Osteoblast (primary cell): Measurements from ENCODE around the gene IGLL5. TPM values are rescaled to one million over a fixed set of nuclear protein-coding genes. Genes with fewer than 3 reads are reported as not detected.
A peak's percentile ranks its signal among the peaks of the same experiment; 100 is the strongest.

Experiments used
- DNase-seq: peaks from one replicate; pipeline ENCODE4 v3.0.0; 2011; ENCODE audit warnings: low spot score, mixed read lengths; ENCODE audit not compliant: insufficient read length; ENCODE audit errors: missing footprints
- H2AFZ ChIP-seq: 2 replicates; pipeline ENCODE4 v1.6.0; 2011; ENCODE audit warnings: mild to moderate bottlenecking, low read length
- H3K27ac ChIP-seq: 2 replicates; pipeline ENCODE4 v1.5.1; 2011; ENCODE audit warnings: mild to moderate bottlenecking, low read depth, low read length, moderate library complexity
- H3K27me3 ChIP-seq: 2 replicates; pipeline ENCODE4 v1.6.0; 2012; ENCODE audit warnings: mild to moderate bottlenecking, control low read depth, inconsistent platforms, low read length, moderate library complexity; ENCODE audit not compliant: insufficient read depth
- H3K36me3 ChIP-seq: 2 replicates; pipeline ENCODE4 v1.5.1; 2011; ENCODE audit warnings: mild to moderate bottlenecking, low read length, control low read depth, moderate library complexity; ENCODE audit not compliant: insufficient read depth
- H3K4me1 ChIP-seq: 2 replicates; pipeline ENCODE4 v1.5.1; 2011; ENCODE audit warnings: mild to moderate bottlenecking, low read length, control low read depth, moderate library complexity; ENCODE audit not compliant: insufficient read depth
- H3K4me2 ChIP-seq: 2 replicates; pipeline ENCODE4 v1.6.0; 2011; ENCODE audit warnings: mild to moderate bottlenecking, low read length; ENCODE audit not compliant: insufficient read depth
- H3K4me3 ChIP-seq: fragments of 200-600 bp; sonication (generic); 3 replicates; pipeline ENCODE4 v1.5.1; 2012; ENCODE audit warnings: mild to moderate bottlenecking, low read length, inconsistent platforms; ENCODE audit not compliant: insufficient read depth
- H3K79me2 ChIP-seq: 2 replicates; pipeline ENCODE4 v1.6.0; 2012; ENCODE audit warnings: mild to moderate bottlenecking, low read length, control low read depth, inconsistent platforms; ENCODE audit not compliant: insufficient read depth
- H3K9me3 ChIP-seq: 2 replicates; pipeline ENCODE4 v1.5.1; 2011; ENCODE audit warnings: low read depth, low read length, control low read depth
- H4K20me1 ChIP-seq: 2 replicates; pipeline ENCODE4 v1.6.0; 2012; ENCODE audit warnings: mild to moderate bottlenecking, low read length, control low read depth; ENCODE audit not compliant: insufficient read depth
- total RNA-seq: library from RNA; depleted of rRNA; stranded (reverse); fragments of >200 nt; gene quantifications from 2 replicates; pipeline ENCODE4 v1.2.3, GENCODE V29; 2012
- TF ChIP-seq, protein P1 (sequence below): IDR thresholded peaks from 2 replicates; pipeline ENCODE4 v1.5.1; 2011; ENCODE audit warnings: mild to moderate bottlenecking, low read depth, low read length, moderate library complexity; ENCODE audit errors: extremely low read depth

Gene IGLL5
- total RNA-seq, 1 donor = not detected

DNA sequence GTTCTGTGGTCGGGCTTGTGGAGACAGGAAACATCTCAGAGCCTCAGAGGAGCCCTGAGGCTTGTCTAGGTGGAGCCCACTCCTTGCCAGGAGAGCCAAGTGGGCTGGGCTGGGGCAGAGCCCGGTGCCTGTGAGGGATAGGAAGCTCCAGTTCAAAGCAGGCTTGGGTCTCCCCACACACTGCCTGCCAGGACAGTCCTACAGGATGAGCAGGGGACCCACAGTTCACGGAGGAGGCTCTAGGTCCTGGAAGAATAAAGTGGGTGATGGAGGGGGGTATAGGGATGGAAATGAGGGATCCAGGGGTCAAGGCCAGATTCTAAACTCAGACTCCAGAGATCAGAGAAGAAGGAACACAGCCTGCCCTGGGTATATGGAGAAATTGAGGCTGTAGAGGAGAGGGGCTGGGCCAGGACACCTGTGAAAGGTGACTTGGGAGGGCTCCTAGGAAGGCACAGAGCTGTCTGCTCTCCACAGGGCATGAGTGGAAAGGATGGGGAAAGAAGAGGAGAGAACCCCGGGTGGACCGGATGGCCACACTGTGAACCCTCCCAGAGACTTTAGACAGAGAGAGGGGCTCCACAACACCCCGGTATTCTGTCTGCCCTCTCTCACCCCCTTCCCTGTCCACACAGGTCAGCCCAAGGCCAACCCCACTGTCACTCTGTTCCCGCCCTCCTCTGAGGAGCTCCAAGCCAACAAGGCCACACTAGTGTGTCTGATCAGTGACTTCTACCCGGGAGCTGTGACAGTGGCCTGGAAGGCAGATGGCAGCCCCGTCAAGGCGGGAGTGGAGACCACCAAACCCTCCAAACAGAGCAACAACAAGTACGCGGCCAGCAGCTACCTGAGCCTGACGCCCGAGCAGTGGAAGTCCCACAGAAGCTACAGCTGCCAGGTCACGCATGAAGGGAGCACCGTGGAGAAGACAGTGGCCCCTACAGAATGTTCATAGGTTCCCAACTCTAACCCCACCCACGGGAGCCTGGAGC is 7.4 kb downstream of the IGLL5 start:
- Histone ChIP-seq H3K27ac (no peak overlapping the region), H3K27me3 (peaks cover 6% of the 10 kb centered on the region), H3K9me3 (no peaks in the 10 kb centered on the region), H3K4me3 (no peak overlapping the region), H3K79me2 (no peaks in the 10 kb centered on the region), H3K4me1 (no peaks in the 10 kb centered on the region), H4K20me1 (no peaks in the 10 kb centered on the region), H3K4me2 (no peak overlapping the region), H2AFZ (no peak overlapping the region), H3K36me3 (no peaks in the 10 kb centered on the region)
- TF ChIP-seq, protein P1, sequence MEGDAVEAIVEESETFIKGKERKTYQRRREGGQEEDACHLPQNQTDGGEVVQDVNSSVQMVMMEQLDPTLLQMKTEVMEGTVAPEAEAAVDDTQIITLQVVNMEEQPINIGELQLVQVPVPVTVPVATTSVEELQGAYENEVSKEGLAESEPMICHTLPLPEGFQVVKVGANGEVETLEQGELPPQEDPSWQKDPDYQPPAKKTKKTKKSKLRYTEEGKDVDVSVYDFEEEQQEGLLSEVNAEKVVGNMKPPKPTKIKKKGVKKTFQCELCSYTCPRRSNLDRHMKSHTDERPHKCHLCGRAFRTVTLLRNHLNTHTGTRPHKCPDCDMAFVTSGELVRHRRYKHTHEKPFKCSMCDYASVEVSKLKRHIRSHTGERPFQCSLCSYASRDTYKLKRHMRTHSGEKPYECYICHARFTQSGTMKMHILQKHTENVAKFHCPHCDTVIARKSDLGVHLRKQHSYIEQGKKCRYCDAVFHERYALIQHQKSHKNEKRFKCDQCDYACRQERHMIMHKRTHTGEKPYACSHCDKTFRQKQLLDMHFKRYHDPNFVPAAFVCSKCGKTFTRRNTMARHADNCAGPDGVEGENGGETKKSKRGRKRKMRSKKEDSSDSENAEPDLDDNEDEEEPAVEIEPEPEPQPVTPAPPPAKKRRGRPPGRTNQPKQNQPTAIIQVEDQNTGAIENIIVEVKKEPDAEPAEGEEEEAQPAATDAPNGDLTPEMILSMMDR = no peak
- peak; percentile 27 for DNase-seq

DNA sequence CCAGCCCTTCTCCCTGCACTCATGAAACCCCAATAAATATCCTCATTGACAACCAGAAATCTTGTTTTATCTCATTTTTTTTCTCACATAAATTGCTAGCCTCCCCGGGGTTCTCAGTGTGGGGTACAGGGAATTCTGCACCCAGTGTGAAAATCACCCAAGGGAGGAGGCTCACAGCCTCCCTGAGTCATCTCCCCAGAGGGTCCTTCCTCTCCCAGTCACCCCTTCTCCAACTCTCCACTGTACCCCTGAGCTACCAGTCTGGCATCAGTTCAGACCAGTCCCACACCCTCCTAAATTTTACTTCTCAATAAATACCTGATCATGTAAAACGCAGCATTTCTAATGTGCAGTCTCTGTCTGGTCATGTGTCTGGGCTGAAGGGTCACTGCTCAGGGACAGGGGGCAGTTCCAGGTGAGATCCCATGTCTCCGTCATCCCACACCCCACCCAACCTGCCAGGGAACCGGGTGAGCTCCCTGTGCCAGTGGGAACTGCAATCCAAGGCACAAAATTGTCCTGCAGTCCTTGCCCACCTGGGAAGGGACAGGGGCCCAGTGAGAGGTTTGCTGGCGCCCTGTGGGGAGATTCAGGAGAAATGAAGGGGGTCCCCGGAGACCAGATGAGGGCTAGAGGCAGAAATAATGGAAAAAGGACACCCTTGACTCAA is 8.3 kb downstream of the IGLL5 start:
- H3K4me2 ChIP-seq = no peak overlapping the region

DNA sequence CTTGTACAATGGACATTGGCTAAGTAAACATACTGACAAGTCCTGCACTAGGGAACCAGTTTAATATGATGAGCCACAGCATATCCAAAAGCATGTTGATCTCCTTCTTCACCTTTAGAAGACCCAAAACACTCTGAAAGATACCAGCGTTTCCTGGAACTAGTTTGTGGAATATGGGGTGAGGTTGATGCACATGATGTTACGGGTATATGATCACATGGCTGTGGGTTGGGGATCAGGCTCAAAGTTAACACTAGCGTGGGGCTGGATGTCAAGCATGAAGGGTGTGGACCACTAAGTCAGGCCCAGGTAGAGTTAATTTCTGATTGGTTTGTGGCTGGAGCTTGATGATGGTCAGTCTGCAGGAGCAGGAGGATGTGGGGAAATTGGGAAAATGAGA is 9.0 kb downstream of the IGLL5 start:
- H4K20me1 ChIP-seq = no peaks in the 10 kb centered on the region
- no peaks in the 10 kb centered on the region for H3K9me3 ChIP-seq
- H3K79me2 ChIP-seq = no peaks in the 10 kb centered on the region
- TF ChIP-seq, protein P1 = no peak
- H2AFZ ChIP-seq = no peak overlapping the region
- no peak overlapping the region for H3K27ac ChIP-seq
- no peaks in the 10 kb centered on the region for H3K27me3 ChIP-seq
- H3K4me3 ChIP-seq = no peak overlapping the region
- H3K4me1 ChIP-seq = no peaks in the 10 kb centered on the region
- DNase-seq = peak; percentile 10
- no peaks in the 10 kb centered on the region for H3K36me3 ChIP-seq
- no peak overlapping the region for H3K4me2 ChIP-seq

More for the DNA sequence above, 8.3 kb downstream of the IGLL5 start:
- Histone ChIP-seq H3K27ac (no peak overlapping the region), H2AFZ (no peak overlapping the region), H3K4me3 (no peak overlapping the region), H3K9me3 (no peaks in the 10 kb centered on the region), H3K36me3 (no peaks in the 10 kb centered on the region), H3K79me2 (no peaks in the 10 kb centered on the region), H4K20me1 (no peaks in the 10 kb centered on the region), H3K27me3 (peaks cover 6% of the 10 kb centered on the region), H3K4me1 (no peaks in the 10 kb centered on the region)
- peak; percentile 61 for DNase-seq
- TF ChIP-seq, protein P1 = no peak

DNA sequence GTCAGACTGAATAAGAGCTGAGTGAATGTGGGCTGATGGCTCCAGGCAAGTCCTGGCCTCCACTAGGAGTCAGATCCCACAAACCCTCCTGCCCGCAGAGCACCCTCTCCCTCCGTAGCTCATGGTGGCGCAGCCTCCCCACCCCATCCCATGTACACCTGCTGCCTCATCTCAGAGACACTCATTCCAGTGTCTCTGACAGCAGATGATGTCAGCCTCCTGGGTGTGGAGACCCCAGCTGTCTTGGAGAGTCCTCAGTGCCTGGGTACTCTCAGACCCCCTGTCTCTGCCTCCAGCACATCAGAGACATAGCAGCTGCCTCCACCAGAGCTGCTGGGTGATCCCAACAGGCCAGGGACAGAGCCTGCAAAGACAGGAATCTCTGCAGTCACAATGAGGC is 9.5 kb downstream of the IGLL5 start:
- DNase-seq = peak; percentile 17
- H3K4me3 ChIP-seq = no peak overlapping the region
- no peaks in the 10 kb centered on the region for H3K79me2 ChIP-seq
- H3K36me3 ChIP-seq = no peaks in the 10 kb centered on the region
- H3K27ac ChIP-seq = no peak overlapping the region
- TF ChIP-seq, protein P1 = no peak
- no peaks in the 10 kb centered on the region for H3K27me3 ChIP-seq
- H3K4me1 ChIP-seq = no peaks in the 10 kb centered on the region
- no peaks in the 10 kb centered on the region for H4K20me1 ChIP-seq
- H3K9me3 ChIP-seq = no peaks in the 10 kb centered on the region
- H3K4me2 ChIP-seq = no peak overlapping the region
- no peak overlapping the region for H2AFZ ChIP-seq
